HEK293T (cell line): ENCODE measurements around the gene MSH5.

Experiments used
- CTCF ChIA-PET: fragments of 350-600 bp; formaldehyde crosslinking; extraction: SDS; loops from one replicate; lab custom pipeline; 2021; ENCODE audit warnings: antibody characterized with exemption, inconsistent platforms; lab: Yijun Ruan, JAX
- POLR2A ChIA-PET: fragments of 350-600 bp; formaldehyde crosslinking; extraction: SDS; loops from one replicate; lab custom pipeline; 2020; ENCODE audit warnings: antibody characterized with exemption, inconsistent platforms; lab: Yijun Ruan, JAX
- DNase-seq: peaks from one replicate; pipeline ENCODE4 v3.0.0; 2012; ENCODE audit warnings: mixed read lengths; ENCODE audit errors: extremely low spot score
- ARNT ChIP-seq: fragments of 450-650 bp; IDR thresholded peaks from 2 replicates; pipeline ENCODE4 v1.6.1; 2017; ENCODE audit warnings: mild to moderate bottlenecking
- BHLHE40 ChIP-seq: fragments of 450-650 bp; IDR thresholded peaks from 2 replicates; pipeline ENCODE4 v1.6.1; 2016; ENCODE audit warnings: mild to moderate bottlenecking, moderate library complexity, borderline replicate concordance
- CTBP1 ChIP-seq: fragments of 450-650 bp; IDR thresholded peaks from 2 replicates; pipeline ENCODE4 v1.6.1; 2016; ENCODE audit warnings: borderline replicate concordance
- ELF4 ChIP-seq: fragments of 450-650 bp; IDR thresholded peaks from 2 replicates; pipeline ENCODE4 v1.6.1; 2017; ENCODE audit warnings: antibody characterized with exemption
- FOXA1 ChIP-seq: fragments of 450-650 bp; IDR thresholded peaks from 2 replicates; pipeline ENCODE4 v1.6.1; 2016; ENCODE audit warnings: mild to moderate bottlenecking
- FOXK2 ChIP-seq: fragments of 450-650 bp; IDR thresholded peaks from 2 replicates; pipeline ENCODE4 v1.6.1; 2016; ENCODE audit warnings: mild to moderate bottlenecking
- FOXM1 ChIP-seq: fragments of 450-650 bp; IDR thresholded peaks from 2 replicates; pipeline ENCODE4 v1.6.1; 2017; ENCODE audit warnings: mild to moderate bottlenecking, borderline replicate concordance
- HDGF ChIP-seq: fragments of 450-650 bp; IDR thresholded peaks from 2 replicates; pipeline ENCODE4 v1.6.1; 2017; ENCODE audit warnings: antibody characterized with exemption, borderline replicate concordance
- L3MBTL2 ChIP-seq: fragments of 450-650 bp; conservative IDR thresholded peaks from 2 replicates; pipeline ENCODE4 v1.6.1; 2016; ENCODE audit warnings: mild to moderate bottlenecking
- LEF1 ChIP-seq: fragments of 450-650 bp; IDR thresholded peaks from 2 replicates; pipeline ENCODE4 v1.6.1; 2017; ENCODE audit warnings: mild to moderate bottlenecking, borderline replicate concordance
- NFRKB ChIP-seq: fragments of 450-650 bp; IDR thresholded peaks from 2 replicates; pipeline ENCODE4 v1.6.1; 2016; ENCODE audit warnings: mild to moderate bottlenecking, moderate library complexity
- SP1 ChIP-seq: fragments of 450-650 bp; IDR thresholded peaks from 2 replicates; pipeline ENCODE4 v1.6.1; 2017
- SUZ12 ChIP-seq: fragments of 450-650 bp; IDR thresholded peaks from 2 replicates; pipeline ENCODE4 v1.6.1; 2016; ENCODE audit warnings: mild to moderate bottlenecking
- TARDBP ChIP-seq: fragments of 450-650 bp; IDR thresholded peaks from 2 replicates; pipeline ENCODE4 v1.6.1; 2016
- ZNF384 ChIP-seq: fragments of 450-650 bp; IDR thresholded peaks from 2 replicates; pipeline ENCODE4 v1.6.1; 2016
- TF ChIP-seq, protein P1 (sequence below): fragments of 450-650 bp; IDR thresholded peaks from 2 replicates; pipeline ENCODE4 v1.6.1; 2016

MSH5 gene

GRCh38 chr6:31728767-31729514, 10.9 kb upstream of the MSH5 start, which contains the start of gene DDAH2:
TSS of gene DDAH2 (minus strand) at chr6:31729299. CDS start at chr6:31729161, 138 bp downstream.
- ChIA-PET CTCF (interaction anchor here (1.2 to 2.0 kb wide), 6 partner anchors 9 to 78 kb away, joined by 3 to 13 read pairs (median 9); partner anchors contain the start of genes LSM2, LY6G6D and MSH5), POLR2A (interaction anchor here (0.7 to 4.2 kb wide), 13 partner anchors 8 to 102 kb away, joined by 3 to 40 read pairs (median 5); partner anchors contain the start of genes ABHD16A, HSPA1A, HSPA1L and LSM2)
- DNase-seq: no peak
- TF ChIP-seq FOXM1 (no peak), L3MBTL2 (no peak), ZNF384 (no peak), BHLHE40 (no peak), FOXA1 (no peak), NFRKB (no peak), SP1 (no peak), ARNT (no peak)
- TF ChIP-seq, protein P1, sequence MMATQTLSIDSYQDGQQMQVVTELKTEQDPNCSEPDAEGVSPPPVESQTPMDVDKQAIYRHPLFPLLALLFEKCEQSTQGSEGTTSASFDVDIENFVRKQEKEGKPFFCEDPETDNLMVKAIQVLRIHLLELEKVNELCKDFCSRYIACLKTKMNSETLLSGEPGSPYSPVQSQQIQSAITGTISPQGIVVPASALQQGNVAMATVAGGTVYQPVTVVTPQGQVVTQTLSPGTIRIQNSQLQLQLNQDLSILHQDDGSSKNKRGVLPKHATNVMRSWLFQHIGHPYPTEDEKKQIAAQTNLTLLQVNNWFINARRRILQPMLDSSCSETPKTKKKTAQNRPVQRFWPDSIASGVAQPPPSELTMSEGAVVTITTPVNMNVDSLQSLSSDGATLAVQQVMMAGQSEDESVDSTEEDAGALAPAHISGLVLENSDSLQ: no peak

- CTCF ChIA-PET: interaction anchor here (1.2 to 2.0 kb wide), 8 partner anchors 9 to 97 kb away, joined by 3 to 13 read pairs (median 6); partner anchors contain the start of genes LSM2, LY6G6D and MSH5
- no peak for TF ChIP-seq FOXM1
- TF ChIP-seq ELF4: no peak
- TF ChIP-seq, protein P1: no peak
- TF ChIP-seq HDGF: no peak
- TF ChIP-seq SUZ12: no peak
- peak; percentile 34; the same call in 1 of the 2 replicates for TF ChIP-seq SP1
- TF ChIP-seq CTBP1: no peak
- DNase-seq: peak; percentile 77
- POLR2A ChIA-PET: interaction anchor here (0.7 to 4.2 kb wide), 19 partner anchors 8 to 169 kb away, joined by 3 to 40 read pairs (median 6); partner anchors contain the start of genes ABHD16A, C6orf47, HSPA1A and HSPA1B
These were observed 10.3 kb upstream of the MSH5 start for GRCh38 chr6:31729515-31729978.

- ChIA-PET CTCF (interaction anchor here (0.6 to 2.0 kb wide), 9 partner anchors 8 to 164 kb away, joined by 3 to 13 read pairs (median 6); partner anchors contain the start of genes LSM2, LY6G6D and MSH5), POLR2A (interaction anchor here (0.7 to 4.2 kb wide), 20 partner anchors 9 to 168 kb away, joined by 3 to 40 read pairs (median 6); partner anchors contain the start of genes ABHD16A, C6orf47, HSPA1A and HSPA1B)
- TF ChIP-seq NFRKB (no peak), FOXK2 (no peak), CTBP1 (no peak), L3MBTL2 (peak; percentile 39), ELF4 (no peak)
- DNase-seq: peak; percentile 91
These were observed 9.7 kb upstream of the MSH5 start for GRCh38 chr6:31729979-31730630.

DNA sequence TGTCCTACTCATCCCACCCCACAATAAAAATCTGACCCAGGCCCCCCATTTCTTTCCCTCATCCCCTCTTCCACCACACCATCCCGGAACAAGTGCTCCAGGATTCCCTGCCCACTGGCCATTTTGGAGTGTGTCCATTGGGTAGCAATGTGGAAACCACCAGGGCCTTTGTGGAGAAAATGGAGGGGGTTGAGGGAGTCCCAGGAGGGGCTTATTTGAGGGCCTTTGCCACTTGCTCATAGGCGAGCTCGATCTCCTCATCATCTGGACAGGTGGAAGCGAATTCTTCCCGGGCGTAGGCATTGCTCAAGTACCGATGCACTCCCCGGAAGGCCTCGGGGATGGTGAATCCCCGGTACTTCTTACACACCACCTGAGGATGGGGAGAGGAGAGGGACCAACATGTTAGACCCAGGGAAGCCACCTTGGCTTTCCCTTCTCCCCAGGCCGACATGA, 9.1 kb upstream of the MSH5 start:
- ChIA-PET CTCF (interaction anchor here (1.2 to 2.0 kb wide), 7 partner anchors 7 to 96 kb away, joined by 3 to 13 read pairs (median 6); partner anchors contain the start of genes LSM2 and LY6G6D), POLR2A (interaction anchor here (1.0 to 4.2 kb wide), 15 partner anchors 8 to 168 kb away, joined by 3 to 40 read pairs (median 7); partner anchors contain the start of genes ABHD16A, C6orf47, HSPA1A and HSPA1B)
- TF ChIP-seq NFRKB (no peak), FOXM1 (no peak), SP1 (no peak), HDGF (no peak), ARNT (no peak), ELF4 (no peak), L3MBTL2 (no peak), TARDBP (no peak), FOXK2 (no peak), ZNF384 (no peak), FOXA1 (no peak), CTBP1 (no peak), LEF1 (no peak), BHLHE40 (no peak), SUZ12 (no peak)
- TF ChIP-seq, protein P1: no peak
- DNase-seq: no peak

DNA sequence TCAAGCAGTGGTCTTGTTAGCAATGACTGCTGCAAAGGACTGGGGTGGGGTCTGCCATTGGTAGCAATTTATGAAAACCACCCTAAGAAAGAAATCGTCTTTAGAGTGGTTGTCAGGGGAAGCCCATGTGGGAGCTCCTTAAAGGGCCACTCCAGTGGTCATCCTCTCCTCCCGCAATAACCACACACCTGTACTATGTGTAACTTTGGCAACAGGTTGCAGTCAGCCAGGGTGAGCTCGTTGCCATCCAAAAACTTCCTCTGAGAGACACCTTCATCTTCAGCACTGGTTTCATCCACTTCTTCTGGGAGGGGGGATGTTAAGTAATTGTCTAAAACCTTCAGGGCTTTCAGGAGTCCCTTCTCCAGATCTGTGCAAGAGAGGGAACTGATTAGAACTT, 7.8 kb upstream of the MSH5 start:
- DNase-seq: no peak
- no peak for TF ChIP-seq TARDBP
- TF ChIP-seq NFRKB: no peak
- no peak for TF ChIP-seq BHLHE40
- TF ChIP-seq ARNT: no peak
- no peak for TF ChIP-seq SP1
- TF ChIP-seq CTBP1: no peak
- no peak for TF ChIP-seq FOXM1
- TF ChIP-seq LEF1: no peak
- no peak for TF ChIP-seq L3MBTL2
- no peak for TF ChIP-seq SUZ12
- TF ChIP-seq FOXK2: no peak
- TF ChIP-seq HDGF: no peak
- TF ChIP-seq ELF4: no peak
- no peak for TF ChIP-seq FOXA1
- TF ChIP-seq ZNF384: no peak
- TF ChIP-seq, protein P1: no peak
- ChIA-PET POLR2A (interaction anchor here (0.7 to 1.6 kb wide), 3 partner anchors 9 to 27 kb away, joined by 3 to 5 read pairs (median 4); no protein-coding TSS in a partner anchor), CTCF (interaction anchor here (0.7 to 4.2 kb wide), 2 partner anchors 26 to 38 kb away, joined by 3 to 19 read pairs; no protein-coding TSS in a partner anchor)
